HG02870 (cell line): Measurements from ENCODE around the gene PPP2R2D.

Source experiments
- ATAC-seq: cut with Tn5 transposase; IDR thresholded peaks from one replicate; pipeline ENCODE4 v1.9.1; 2021; ENCODE audit warnings: mild to moderate bottlenecking, moderate library complexity; ENCODE audit not compliant: unreplicated experiment

PPP2R2D gene

GRCh38 chr10:131994435-131994834 is 93.6 kb downstream of the PPP2R2D start:
- ATAC-seq = no peak

GRCh38 chr10:131996466-131997365 is 95.9 kb downstream of the PPP2R2D start:
- ATAC-seq = no peak

- ATAC-seq = no peak
Measured at GRCh38 chr10:131997366-131998049, 96.7 kb downstream of the PPP2R2D start.

- no peak for ATAC-seq
Measured at GRCh38 chr10:131998050-131998844, 97.4 kb downstream of the PPP2R2D start.

GRCh38 chr10:131998845-131999681 is 98.3 kb downstream of the PPP2R2D start:
- ATAC-seq = no peak

GRCh38 chr10:132001238-132001972 is 100.6 kb downstream of the PPP2R2D start:
- no peak for ATAC-seq

- ATAC-seq = no peak
Measured at GRCh38 chr10:132002004-132002403, 101.2 kb downstream of the PPP2R2D start.

GRCh38 chr10:132003282-132003924 is 102.6 kb downstream of the PPP2R2D start:
- ATAC-seq = no peak

- no peak for ATAC-seq
Measured at GRCh38 chr10:132004052-132004451, 103.2 kb downstream of the PPP2R2D start.

- no peak for ATAC-seq
Measured at GRCh38 chr10:132005147-132005546, 104.3 kb downstream of the PPP2R2D start.

GRCh38 chr10:132006966-132007365 is 106.2 kb downstream of the PPP2R2D start:
- no peak for ATAC-seq

- no peak for ATAC-seq
Measured at GRCh38 chr10:132007681-132008080, 106.9 kb downstream of the PPP2R2D start.
